Activated naive CD4-positive, alpha-beta T cell treated with anti-CD3 and anti-CD28 coated beads, Interleukin-2, amount 50 U/mL, for 24 hours (primary cell): ENCODE measurements around the gene MILR1.
"Not testable (repeated sequence)": the region's sequence is repeated elsewhere in the genome, so short reads cannot be mapped to it uniquely, and the experiment has no call there.

Experiments used
- H3K27ac Mint-ChIP-seq: one replicate; pipeline ENCODE4 v1.8.0; 2021; ENCODE audit warnings: mild to moderate bottlenecking, mixed read lengths
- H3K27me3 Mint-ChIP-seq: one replicate; pipeline ENCODE4 v1.8.0; 2021; ENCODE audit warnings: mixed read lengths
- H3K36me3 Mint-ChIP-seq: one replicate; pipeline ENCODE4 v1.8.0; 2021; ENCODE audit warnings: mixed read lengths
- H3K4me1 Mint-ChIP-seq: one replicate; pipeline ENCODE4 v1.8.0; 2021; ENCODE audit warnings: mixed read lengths
- H3K4me3 Mint-ChIP-seq: one replicate; pipeline ENCODE4 v1.8.0; 2021; ENCODE audit warnings: mild to moderate bottlenecking, mixed read lengths
- H3K9me3 Mint-ChIP-seq: one replicate; pipeline ENCODE4 v1.8.0; 2021; ENCODE audit warnings: mixed read lengths

The MILR1 gene

DNA sequence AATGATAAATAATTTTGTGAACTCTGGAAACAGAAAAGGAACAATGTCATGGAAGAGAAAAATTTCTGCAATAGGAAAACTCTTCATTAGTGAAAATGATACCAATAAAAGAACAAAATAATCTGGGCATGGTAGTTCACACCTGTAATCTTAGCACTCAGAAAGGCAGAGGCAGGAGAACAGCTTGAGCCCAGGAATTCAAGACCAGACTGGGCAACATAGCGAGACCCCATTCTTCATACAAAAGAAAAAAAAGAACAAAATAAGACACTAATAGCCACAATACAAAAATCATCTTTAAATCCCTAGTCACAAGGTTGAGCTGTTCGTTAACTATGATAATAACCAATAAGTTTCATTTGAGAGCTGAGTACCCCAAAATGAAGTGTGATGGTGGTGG lies 39.4 kb downstream of the MILR1 start:
- H3K4me3 Mint-ChIP-seq: no peak overlapping the region
- no peak overlapping the region for H3K27ac Mint-ChIP-seq
- H3K9me3 Mint-ChIP-seq: no peaks in the 10 kb centered on the region
- no peaks in the 10 kb centered on the region for H3K27me3 Mint-ChIP-seq
- H3K4me1 Mint-ChIP-seq: peaks cover 22% of the 10 kb centered on the region
- peaks cover 11% of the 10 kb centered on the region for H3K36me3 Mint-ChIP-seq

DNA sequence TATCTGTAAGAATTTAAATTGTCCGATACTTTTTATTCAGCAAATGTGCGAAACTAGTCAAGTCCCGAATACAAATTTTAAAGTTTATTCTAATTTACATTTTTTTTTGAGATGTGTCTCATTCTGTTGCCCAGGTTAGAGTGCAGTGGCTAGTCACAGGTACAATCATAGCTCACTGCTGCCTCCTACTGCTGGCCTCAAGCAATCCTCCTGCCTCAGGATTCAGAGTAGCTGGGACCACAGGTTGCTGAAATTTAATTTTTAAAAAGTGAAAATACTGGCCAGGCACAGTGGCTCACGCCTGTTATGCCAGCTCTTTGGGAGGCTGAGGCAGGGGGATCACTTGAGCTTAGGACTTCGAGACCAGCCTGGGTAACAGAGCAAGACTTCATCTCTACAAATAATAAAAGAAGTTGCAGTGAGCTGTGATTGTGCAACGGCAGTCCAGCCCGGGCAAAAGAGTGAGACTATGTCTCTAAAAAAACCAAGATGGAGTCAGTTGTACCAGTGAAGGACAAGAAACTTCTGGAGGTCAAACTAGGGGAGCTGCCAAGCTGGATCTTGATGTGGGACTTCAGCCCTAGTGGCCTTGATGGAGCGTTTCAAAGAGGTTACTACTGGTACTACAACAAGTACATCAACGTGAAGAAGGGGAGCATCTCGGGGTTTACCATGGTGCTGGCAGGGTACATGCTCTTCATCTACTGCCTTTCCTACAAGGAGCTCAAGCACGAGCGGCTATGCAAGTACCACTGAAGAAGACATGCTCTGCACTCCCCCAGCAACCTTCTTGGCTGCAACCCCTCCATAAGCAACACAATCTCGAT lies 42.3 kb downstream of the MILR1 start:
- Mint-ChIP-seq H3K4me3 (no peak overlapping the region), H3K27ac (peak overlapping the region; percentile 41), H3K36me3 (peaks cover 15% of the 10 kb centered on the region), H3K4me1 (peaks cover 38% of the 10 kb centered on the region), H3K27me3 (no peaks in the 10 kb centered on the region), H3K9me3 (no peaks in the 10 kb centered on the region)

DNA sequence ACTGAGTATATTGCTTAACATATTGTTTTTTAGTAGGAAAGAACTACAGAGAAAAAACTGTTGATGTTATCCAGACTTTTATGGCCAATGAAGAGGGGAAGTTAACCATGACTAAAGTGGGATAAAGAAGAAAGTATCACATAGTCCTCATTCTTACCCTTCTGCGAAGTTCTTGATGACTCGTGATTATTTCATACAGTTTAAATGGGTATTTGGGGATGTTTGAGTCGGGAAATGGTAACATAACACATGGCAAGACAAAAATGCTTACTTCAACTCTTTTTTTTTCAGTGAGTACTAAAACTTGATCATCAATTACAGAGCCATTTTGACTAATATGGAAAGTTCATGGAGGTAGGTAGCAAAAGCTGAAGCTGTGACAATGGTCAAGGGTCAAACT lies 43.1 kb downstream of the MILR1 start:
- no peaks in the 10 kb centered on the region for H3K27me3 Mint-ChIP-seq
- peaks cover 15% of the 10 kb centered on the region for H3K36me3 Mint-ChIP-seq
- no peaks in the 10 kb centered on the region for H3K9me3 Mint-ChIP-seq
- no peak overlapping the region for H3K27ac Mint-ChIP-seq
- peaks cover 43% of the 10 kb centered on the region for H3K4me1 Mint-ChIP-seq
- peak overlapping the region; percentile 24 for H3K4me3 Mint-ChIP-seq

- H3K9me3 Mint-ChIP-seq: no peaks in the 10 kb centered on the region
- H3K27me3 Mint-ChIP-seq: no peaks in the 10 kb centered on the region
- no peak overlapping the region for H3K27ac Mint-ChIP-seq
- peaks cover 49% of the 10 kb centered on the region for H3K4me1 Mint-ChIP-seq
- H3K4me3 Mint-ChIP-seq: no peak overlapping the region
- peaks cover 15% of the 10 kb centered on the region for H3K36me3 Mint-ChIP-seq
Measured at GRCh38 chr17:64492481-64493109, 43.7 kb downstream of the MILR1 start.

- H3K36me3 Mint-ChIP-seq: peaks cover 21% of the 10 kb centered on the region
- peak overlapping the region; percentile 71 for H3K27ac Mint-ChIP-seq
- peak overlapping the region; percentile 99 for H3K4me3 Mint-ChIP-seq
- H3K9me3 Mint-ChIP-seq: no peaks in the 10 kb centered on the region
- H3K4me1 Mint-ChIP-seq: peaks cover 62% of the 10 kb centered on the region
- no peaks in the 10 kb centered on the region for H3K27me3 Mint-ChIP-seq
Measured at GRCh38 chr17:64494121-64494520, 45.2 kb downstream of the MILR1 start.

DNA sequence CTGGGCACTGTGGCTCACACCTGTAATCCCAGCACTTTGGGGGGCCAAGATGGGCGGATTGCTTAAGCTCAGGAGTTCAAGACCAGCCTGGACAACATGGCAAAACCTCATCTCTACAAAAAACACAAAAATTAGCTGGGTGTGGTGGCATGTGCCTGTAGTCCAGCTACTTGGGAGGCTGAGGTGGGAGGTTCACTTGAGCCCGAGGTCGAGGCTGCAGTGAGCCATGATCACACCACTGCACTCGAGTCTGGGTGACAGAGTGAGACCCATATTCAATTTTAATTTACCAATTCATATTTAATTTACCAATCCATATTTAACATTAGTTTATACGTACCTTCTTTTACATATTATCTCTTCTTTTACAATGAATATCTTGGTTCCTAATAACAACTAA lies 46.4 kb downstream of the MILR1 start:
- H3K27ac Mint-ChIP-seq, H3K27me3 Mint-ChIP-seq, H3K9me3 Mint-ChIP-seq: not testable (repeated sequence)
- Mint-ChIP-seq H3K4me1 (peaks cover 74% of the 10 kb centered on the region), H3K36me3 (peaks cover 29% of the 10 kb centered on the region), H3K4me3 (peak overlapping the region; percentile 99)

DNA sequence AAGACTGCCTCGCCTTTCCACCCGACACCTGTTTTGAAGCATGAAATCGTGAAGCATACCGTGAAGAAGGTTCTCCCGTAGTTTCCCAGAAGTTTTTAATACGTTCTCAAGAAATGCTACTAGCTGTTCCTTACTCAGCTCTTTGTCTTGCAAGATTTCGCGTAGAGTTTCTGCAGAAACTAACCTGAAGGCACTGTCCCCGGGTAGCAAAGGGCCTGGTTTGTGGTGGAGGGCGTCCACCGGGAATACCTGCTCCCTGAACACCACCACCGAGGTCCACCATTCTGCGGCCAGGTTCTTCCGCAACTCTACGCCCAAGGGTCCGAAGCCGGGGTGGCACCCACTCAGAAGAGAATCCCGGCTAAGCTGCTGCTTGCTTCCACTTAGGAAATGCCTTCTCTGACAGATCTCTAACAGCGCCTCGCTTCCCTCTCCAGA lies 47.5 kb downstream of the MILR1 start:
- peak overlapping the region; percentile 99 for H3K4me3 Mint-ChIP-seq
- H3K27me3 Mint-ChIP-seq: no peaks in the 10 kb centered on the region
- H3K9me3 Mint-ChIP-seq: no peaks in the 10 kb centered on the region
- H3K27ac Mint-ChIP-seq: peak overlapping the region; percentile 98
- H3K36me3 Mint-ChIP-seq: peaks cover 37% of the 10 kb centered on the region
- H3K4me1 Mint-ChIP-seq: peaks cover 84% of the 10 kb centered on the region

DNA sequence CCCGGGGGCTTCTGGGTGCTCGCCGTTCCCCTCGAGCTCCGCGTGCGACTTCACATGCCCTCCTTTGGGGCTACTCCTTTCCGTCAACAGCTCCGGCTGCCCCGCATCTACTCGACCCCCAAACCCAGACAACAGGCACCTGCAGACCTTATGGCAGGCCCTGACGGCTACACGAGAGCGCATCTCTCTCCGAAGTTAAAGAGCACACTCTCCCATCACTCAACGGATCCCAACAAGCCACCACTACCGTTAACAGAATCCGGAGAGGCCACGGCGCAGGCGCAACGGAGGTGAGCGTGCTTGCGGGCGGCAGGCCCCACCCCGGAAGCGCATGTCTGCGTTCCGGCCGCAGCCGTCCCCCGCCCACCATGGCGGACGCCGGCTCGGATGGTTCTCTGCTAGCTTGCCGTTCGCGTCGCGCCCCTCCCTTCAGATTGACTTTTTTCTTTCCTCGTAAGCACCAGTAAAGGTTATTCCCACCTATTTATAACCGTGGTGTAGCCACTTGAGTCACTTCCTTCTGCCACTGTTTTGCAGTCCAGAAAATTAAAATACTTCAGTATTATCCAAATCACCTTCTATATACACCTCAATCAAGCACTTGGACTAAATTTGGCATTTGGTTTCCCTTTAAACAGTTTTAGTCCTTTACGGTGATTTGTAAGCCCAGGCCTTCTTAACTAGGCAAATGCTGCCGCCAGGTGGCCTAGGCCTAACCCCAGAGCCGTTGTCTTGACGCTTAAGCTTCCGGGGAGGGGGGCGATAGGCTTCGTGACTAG lies 48.1 kb downstream of the MILR1 start, which contains the start of gene POLG2:
Gene POLG2, minus strand, starts transcription at position 269 of the 779 bp plus-strand sequence. Its CDS starts 86 bp downstream, at position 183.
- Mint-ChIP-seq H3K4me3 (peak within 1 kb of the TSS; percentile 99), H3K9me3 (no peaks in the 10 kb centered on the region), H3K27ac (peak within 1 kb of the TSS; percentile 98), H3K4me1 (peaks cover 89% of the 10 kb centered on the region), H3K27me3 (no peaks in the 10 kb centered on the region), H3K36me3 (peaks cover 38% of the 10 kb centered on the region)

DNA sequence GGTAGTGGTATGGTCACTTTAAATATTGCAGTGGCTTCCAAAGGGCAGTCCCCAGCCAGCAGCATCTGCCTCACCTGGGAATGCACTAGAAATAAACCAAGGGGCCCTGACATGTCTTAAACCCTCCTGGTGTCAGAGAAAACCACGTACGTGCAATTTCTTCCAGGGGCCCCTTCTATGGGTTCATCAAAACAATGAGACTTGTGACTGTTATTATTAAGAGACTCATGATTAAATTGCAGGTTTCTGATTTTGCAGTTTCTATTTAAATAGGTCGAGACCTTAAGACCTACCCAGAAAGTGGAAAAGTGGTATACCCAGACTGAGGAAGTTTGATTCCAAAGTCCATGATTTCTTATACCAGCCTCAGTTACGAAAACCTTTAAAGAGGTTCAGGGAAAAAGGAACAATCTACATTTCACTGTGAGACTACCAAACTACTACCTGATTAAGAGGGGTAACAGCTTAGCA lies 48.7 kb downstream of the MILR1 start:
- Mint-ChIP-seq H3K27ac (peak overlapping the region; percentile 98), H3K4me3 (peak overlapping the region; percentile 99), H3K9me3 (no peaks in the 10 kb centered on the region), H3K36me3 (peaks cover 42% of the 10 kb centered on the region), H3K27me3 (no peaks in the 10 kb centered on the region), H3K4me1 (peaks cover 91% of the 10 kb centered on the region)

DNA sequence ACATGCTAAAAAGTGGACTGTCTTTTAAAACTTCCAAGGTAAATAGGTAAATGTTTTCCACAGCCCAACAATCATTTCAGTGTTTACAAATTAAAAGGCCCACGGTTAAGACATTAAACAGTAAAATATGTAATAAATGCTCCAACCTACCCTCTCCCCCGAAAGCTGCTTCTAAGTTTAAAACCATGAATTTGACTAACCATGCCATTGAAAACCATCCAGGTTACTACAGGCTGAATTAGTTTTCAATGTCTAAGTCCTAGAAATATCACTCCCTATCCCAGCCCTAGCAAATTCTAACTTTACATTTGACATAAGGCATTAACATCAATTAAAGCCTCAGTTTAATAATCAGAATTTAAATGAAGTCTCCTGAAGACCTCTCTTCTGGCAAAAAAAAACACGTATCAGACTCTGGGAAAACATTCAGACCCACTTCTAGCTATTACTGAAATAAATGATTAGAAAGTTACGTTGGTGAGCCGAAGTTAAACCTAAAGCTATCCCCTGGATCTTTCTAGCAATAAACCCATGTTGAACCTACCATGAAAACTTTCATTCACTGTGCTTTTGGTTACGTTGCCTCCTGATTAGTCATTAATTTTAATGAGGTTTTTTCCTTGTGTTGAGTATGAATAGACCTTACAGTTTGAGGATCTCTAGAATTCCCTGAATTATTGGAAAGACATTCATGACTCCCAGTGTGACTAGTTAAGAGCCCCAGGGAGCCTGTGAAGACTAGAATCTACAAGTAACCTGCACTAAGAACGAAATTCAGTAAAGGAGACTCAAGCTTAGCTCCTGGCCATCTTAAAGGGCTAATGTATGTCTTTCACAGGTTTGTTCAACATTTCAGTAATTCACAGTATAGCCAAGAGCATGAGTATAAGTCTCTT lies 49.6 kb downstream of the MILR1 start:
- H3K4me1 Mint-ChIP-seq: peaks cover 96% of the 10 kb centered on the region
- peak overlapping the region; percentile 68 for H3K4me3 Mint-ChIP-seq
- peaks cover 50% of the 10 kb centered on the region for H3K36me3 Mint-ChIP-seq
- peak overlapping the region; percentile 98 for H3K27ac Mint-ChIP-seq
- no peaks in the 10 kb centered on the region for H3K27me3 Mint-ChIP-seq
- no peaks in the 10 kb centered on the region for H3K9me3 Mint-ChIP-seq

DNA sequence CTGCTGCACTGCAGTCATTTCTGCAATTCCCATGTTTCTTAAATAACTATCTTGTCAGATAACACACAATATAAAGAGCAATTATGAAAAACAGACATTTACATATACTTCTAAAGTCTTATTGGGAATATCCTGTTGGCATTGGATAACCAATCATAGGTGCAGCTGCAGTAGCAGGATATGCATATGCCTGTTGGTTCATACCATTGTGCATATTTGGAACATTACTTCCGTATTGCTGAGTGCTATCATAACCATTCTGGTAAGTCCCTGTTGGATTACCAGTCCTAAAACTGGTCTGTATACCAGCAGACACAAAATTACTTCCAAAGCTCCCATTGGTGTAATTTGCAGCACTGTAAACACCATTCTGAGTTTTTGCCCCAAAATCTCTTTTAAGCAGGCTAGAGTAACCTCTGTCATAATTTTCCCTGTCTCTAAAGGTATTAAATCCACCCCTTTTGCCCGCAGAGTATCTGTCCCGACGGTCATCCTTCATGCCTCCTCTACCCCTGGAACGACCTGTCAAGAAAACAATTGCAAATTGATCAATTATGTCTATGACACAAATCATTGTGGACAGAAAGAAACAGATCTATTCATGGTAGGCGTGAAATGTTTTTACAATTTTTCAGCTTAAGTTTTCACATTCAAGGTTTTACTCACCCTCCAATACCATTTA lies 51.0 kb downstream of the MILR1 start:
- Mint-ChIP-seq H3K9me3 (no peaks in the 10 kb centered on the region), H3K36me3 (peaks cover 56% of the 10 kb centered on the region), H3K4me1 (peaks cover 96% of the 10 kb centered on the region), H3K27me3 (no peaks in the 10 kb centered on the region), H3K4me3 (peak overlapping the region; percentile 19), H3K27ac (peak overlapping the region; percentile 85)

GRCh38 chr17:64500487-64500859 lies 51.6 kb downstream of the MILR1 start:
- Mint-ChIP-seq H3K36me3 (peaks cover 60% of the 10 kb centered on the region), H3K4me1 (peaks cover 91% of the 10 kb centered on the region), H3K27ac (peak overlapping the region; percentile 85), H3K4me3 (peak overlapping the region; percentile 95), H3K9me3 (no peaks in the 10 kb centered on the region), H3K27me3 (no peaks in the 10 kb centered on the region)

- H3K27me3 Mint-ChIP-seq: no peaks in the 10 kb centered on the region
- peaks cover 64% of the 10 kb centered on the region for H3K36me3 Mint-ChIP-seq
- H3K4me3 Mint-ChIP-seq: peak overlapping the region; percentile 95
- peaks cover 85% of the 10 kb centered on the region for H3K4me1 Mint-ChIP-seq
- no peaks in the 10 kb centered on the region for H3K9me3 Mint-ChIP-seq
- peak overlapping the region; percentile 85 for H3K27ac Mint-ChIP-seq
Measured at GRCh38 chr17:64500862-64501765, 52.2 kb downstream of the MILR1 start.
